ENCODE measurements around the gene CLPSL2.

The CLPSL2 gene

GRCh38 chr6:35788423-35788982 is 12.1 kb downstream of the CLPSL2 start:
- no peak for TF ChIP-seq TAF1 (IDR thresholded peaks at IDR 0.05; ENCODE audit: borderline replicate concordance, insufficient read depth, low read length)
- no peak for TF ChIP-seq FOXP2 (optimal IDR thresholded peaks at IDR 0.05; ENCODE audit: borderline replicate concordance, extremely low read depth, extremely low read length, insufficient read depth)
- TF ChIP-seq POLR2AphosphoS5 (IDR thresholded peaks at IDR 0.05; ENCODE audit: low read depth, low read length), result no peak
- TF ChIP-seq SIN3A (IDR thresholded peaks at IDR 0.05; ENCODE audit: borderline replicate concordance, insufficient read depth, low read length), result no peak
- no peak for TF ChIP-seq REST (IDR thresholded peaks at IDR 0.05; ENCODE audit: insufficient read depth in 1 of 2, low read depth in 2 of 2, low read length in 2 of 2)

- TF ChIP-seq REST (IDR thresholded peaks at IDR 0.05; ENCODE audit: insufficient read depth in 1 of 2, low read depth in 2 of 2, low read length in 2 of 2), result no peak
- TF ChIP-seq TAF1 (IDR thresholded peaks at IDR 0.05; ENCODE audit: borderline replicate concordance, insufficient read depth, low read length), result no peak
- no peak for TF ChIP-seq SIN3A (IDR thresholded peaks at IDR 0.05; ENCODE audit: borderline replicate concordance, insufficient read depth, low read length)
- no peak for TF ChIP-seq FOXP2 (optimal IDR thresholded peaks at IDR 0.05; ENCODE audit: borderline replicate concordance, extremely low read depth, extremely low read length, insufficient read depth)
- no peak for TF ChIP-seq POLR2AphosphoS5 (IDR thresholded peaks at IDR 0.05; ENCODE audit: low read depth, low read length)
Observed at GRCh38 chr6:35790683-35791082, 14.3 kb downstream of the CLPSL2 start.

GRCh38 chr6:35794536-35795452 is 18.4 kb downstream of the CLPSL2 start:
- TF ChIP-seq POLR2AphosphoS5 (IDR thresholded peaks at IDR 0.05; ENCODE audit: low read depth, low read length) (no peak), TAF1 (IDR thresholded peaks at IDR 0.05; ENCODE audit: borderline replicate concordance, insufficient read depth, low read length) (no peak), SIN3A (IDR thresholded peaks at IDR 0.05; ENCODE audit: borderline replicate concordance, insufficient read depth, low read length) (no peak), FOXP2 (optimal IDR thresholded peaks at IDR 0.05; ENCODE audit: borderline replicate concordance, extremely low read depth, extremely low read length, insufficient read depth) (no peak), REST (IDR thresholded peaks at IDR 0.05; ENCODE audit: insufficient read depth in 1 of 2, low read depth in 2 of 2, low read length in 2 of 2) (no peak)

GRCh38 chr6:35795453-35796071 is 19.2 kb downstream of the CLPSL2 start:
- TF ChIP-seq REST (IDR thresholded peaks at IDR 0.05; ENCODE audit: insufficient read depth in 1 of 2, low read depth in 2 of 2, low read length in 2 of 2) (no peak), POLR2AphosphoS5 (IDR thresholded peaks at IDR 0.05; ENCODE audit: low read depth, low read length) (no peak), SIN3A (IDR thresholded peaks at IDR 0.05; ENCODE audit: borderline replicate concordance, insufficient read depth, low read length) (no peak), TAF1 (IDR thresholded peaks at IDR 0.05; ENCODE audit: borderline replicate concordance, insufficient read depth, low read length) (no peak), FOXP2 (optimal IDR thresholded peaks at IDR 0.05; ENCODE audit: borderline replicate concordance, extremely low read depth, extremely low read length, insufficient read depth) (no peak)
